CD14-positive monocyte (primary cell): ENCODE results near the gene PPIG. TPM values are rescaled to one million over a fixed set of nuclear protein-coding genes. Genes with fewer than 3 reads are reported as not detected.

Experiments used
- DNase-seq, 3 donors: peaks; one replicate each; pipeline ENCODE4 v3.0.0-alpha.2; 2011 to 2022
- H2AFZ ChIP-seq: 2 replicates; pipeline ENCODE4 v1.6.0; 2012; ENCODE audit warnings: mild to moderate bottlenecking, low read depth, low read length, inconsistent platforms; ENCODE audit not compliant: insufficient read depth, poor library complexity, severe bottlenecking
- H3K27ac ChIP-seq, 2 donors: 1 replicate in 1 of 2; 2 replicates in 1 of 2; pipeline ENCODE4 v1.5.1; 2012 to 2013; ENCODE audit warnings: low read length in 2 of 2, control low read depth in 1 of 2, inconsistent platforms in 1 of 2, low read depth in 1 of 2, mild to moderate bottlenecking in 1 of 2
- H3K27me3 ChIP-seq, 2 donors: one replicate each; pipeline versions ENCODE4 v1.6.0 to v1.6.1; 2011 to 2013; ENCODE audit warnings: low read length in 2 of 2; ENCODE audit not compliant: control insufficient read depth in 2 of 2, insufficient read depth in 2 of 2
- H3K36me3 ChIP-seq, 2 donors: replicated peaks in 1 of 2; 1 replicate in 1 of 2; 2 replicates in 1 of 2; pipeline versions ENCODE4 v1.5.1 to v1.6.1; 2012 to 2013; ENCODE audit warnings: low read length in 2 of 2, control low read depth in 1 of 2, inconsistent platforms in 1 of 2, mild to moderate bottlenecking in 1 of 2; ENCODE audit not compliant: insufficient read depth in 2 of 2, control insufficient read depth in 1 of 2
- H3K4me1 ChIP-seq, 2 donors: 1 replicate in 1 of 2; 2 replicates in 1 of 2; pipeline versions ENCODE4 v1.5.1 to v1.6.1; 2012 to 2013; ENCODE audit warnings: low read length in 2 of 2, control low read depth in 1 of 2, inconsistent platforms in 1 of 2, mild to moderate bottlenecking in 1 of 2, moderate library complexity in 1 of 2; ENCODE audit not compliant: insufficient read depth in 2 of 2, control insufficient read depth in 1 of 2
- H3K4me2 ChIP-seq: replicated peaks from 2 replicates; pipeline ENCODE3; 2012; ENCODE audit warnings: low read length, moderate library complexity, mild to moderate bottlenecking; ENCODE audit not compliant: poor library complexity, severe bottlenecking; ENCODE audit errors: extremely low read depth
- H3K4me3 ChIP-seq, 3 experiments: fragments of 200-600 bp in 1 of 3; sonication (generic) in 1 of 3; replicated peaks in 1 of 3; 1 replicate in 2 of 3; 2 replicates in 1 of 3; pipeline ENCODE4 v1.5.1; 2011 to 2013; ENCODE audit warnings: low read length in 3 of 3, mild to moderate bottlenecking in 3 of 3, control low read depth in 2 of 3, low read depth in 2 of 3, inconsistent platforms in 1 of 3, moderate library complexity in 1 of 3
- H3K79me2 ChIP-seq: 2 replicates; pipeline ENCODE4 v1.6.0; 2012; ENCODE audit warnings: mild to moderate bottlenecking, control low read depth, inconsistent platforms, low read length, moderate library complexity; ENCODE audit not compliant: insufficient read depth
- H3K9ac ChIP-seq: 2 replicates; pipeline ENCODE4 v1.6.0; 2017; ENCODE audit warnings: low read length, mild to moderate bottlenecking; ENCODE audit not compliant: insufficient read depth, poor library complexity, severe bottlenecking
- H3K9me3 ChIP-seq, 2 donors: replicated peaks in 1 of 2; 1 replicate in 1 of 2; 2 replicates in 1 of 2; pipeline versions ENCODE4 v1.5.1 to v1.6.1; 2012 to 2013; ENCODE audit warnings: low read length in 2 of 2, control low read depth in 1 of 2; ENCODE audit not compliant: control insufficient read depth in 1 of 2, insufficient read depth in 1 of 2
- H4K20me1 ChIP-seq: 2 replicates; pipeline ENCODE4 v1.6.0; 2012; ENCODE audit warnings: mild to moderate bottlenecking, low read length, control low read depth, moderate library complexity; ENCODE audit not compliant: insufficient read depth
- H3K27ac Mint-ChIP-seq, 7 donors: one replicate each; pipeline ENCODE4 v1.8.0; 2020; ENCODE audit warnings: mild to moderate bottlenecking in 7 of 7, mixed read lengths in 7 of 7, moderate library complexity in 6 of 7, inconsistent platforms in 2 of 7
- H3K27me3 Mint-ChIP-seq, 3 donors: one replicate each; pipeline ENCODE4 v1.8.0; 2021 to 2022; ENCODE audit warnings: low read depth in 3 of 3, mild to moderate bottlenecking in 3 of 3, mixed read lengths in 3 of 3, moderate library complexity in 3 of 3, inconsistent platforms in 1 of 3
- H3K36me3 Mint-ChIP-seq, 2 donors: one replicate each; pipeline ENCODE4 v1.8.0; 2020; ENCODE audit warnings: mixed read lengths in 2 of 2, inconsistent platforms in 1 of 2, mild to moderate bottlenecking in 1 of 2
- H3K4me1 Mint-ChIP-seq: one replicate; pipeline ENCODE4 v1.8.0; 2020; ENCODE audit warnings: mild to moderate bottlenecking, mixed read lengths
- H3K4me3 Mint-ChIP-seq, 2 donors: one replicate each; pipeline ENCODE4 v1.8.0; 2020; ENCODE audit warnings: mild to moderate bottlenecking in 2 of 2, mixed read lengths in 2 of 2, moderate library complexity in 1 of 2
- H3K9me3 Mint-ChIP-seq, 7 donors: one replicate each; pipeline ENCODE4 v1.8.0; 2020 to 2022; ENCODE audit warnings: mixed read lengths in 7 of 7, mild to moderate bottlenecking in 6 of 7, moderate library complexity in 6 of 7, inconsistent platforms in 2 of 7
- whole genome bisulfite sequencing: methylation state at CpG from one replicate; pipeline ENCODE4 v1.1.5; 2013; ENCODE audit warnings: missing lambda C conversion rate; ENCODE audit not compliant: insufficient coverage; 5-methylcytosine and 5-hydroxymethylcytosine counted together
- intact Hi-C, 2 donors: fragments of 100-400 bp; cut with micrococcal nuclease; formaldehyde crosslinking; loops; one replicate each; pipeline versions ENCODE4 v1.15.0 to v1.15.1; 2023
- polyA plus RNA-seq, 3 donors: library from polyadenylated mRNA; depleted of rRNA in 1 of 3; unstranded in 2 of 3; stranded (reverse) in 1 of 3; fragments of 300-500 nt in 2 of 3; fragments of >200 nt in 1 of 3; fragmentation: Illumina TruSeq in 2 of 3; gene quantifications; 1 replicate in 2 of 3; 2 replicates in 1 of 3; pipeline ENCODE4 v1.2.3, GENCODE V29; 2012 to 2021
- TF ChIP-seq, protein P1 (sequence below): fragments of 200-600 bp; IDR thresholded peaks from one replicate; pipeline ENCODE4 v1.8.0; 2022; ENCODE audit warnings: antibody characterized with exemption, mild to moderate bottlenecking

Gene PPIG
- polyA plus RNA-seq, 3 donors, result 21.0 to 34.4 (median 21.3) TPM

DNA sequence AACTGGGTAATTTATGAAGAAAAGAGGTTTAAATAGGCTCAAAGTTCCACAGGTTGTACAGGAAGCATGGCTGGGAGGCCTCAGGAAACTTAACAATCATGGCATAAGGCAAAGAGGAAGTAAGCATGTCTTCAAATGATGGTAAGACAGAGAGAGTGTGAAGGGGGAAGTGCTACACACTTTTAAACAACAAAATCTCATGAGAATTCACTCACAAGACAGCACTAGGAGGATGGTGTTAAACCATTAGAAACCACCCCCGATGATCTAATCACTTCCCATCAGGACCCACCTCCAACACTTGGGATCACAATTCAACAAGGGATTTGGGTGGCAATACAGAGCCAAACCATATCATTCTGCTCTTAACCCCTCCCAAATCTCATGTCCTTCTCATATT lies 75.2 kb downstream of the PPIG start:
- Histone ChIP-seq H3K9ac (no peak overlapping the region), H3K36me3 (no peaks in the 10 kb centered on the region), H3K9me3 (no peaks in the 10 kb centered on the region), H3K27me3 (no peaks in the 10 kb centered on the region), H3K79me2 (no peaks in the 10 kb centered on the region), H3K27ac (no peak overlapping the region), H4K20me1 (no peaks in the 10 kb centered on the region), H3K4me2 (no peak overlapping the region), H3K4me1 (peaks cover 0 to 4% of the 10 kb centered on the region in 2 donors), H3K4me3 (no peak overlapping the region), H2AFZ (no peak overlapping the region)
- Mint-ChIP-seq H3K27me3 (peaks cover 3 to 7% (median 4%) of the 10 kb centered on the region in 3 donors), H3K27ac (peak overlapping the region in 2 of 7 donors; percentile 14 to 60), H3K9me3 (peaks cover 0 to 3% (median 0%) of the 10 kb centered on the region in 7 donors), H3K4me1 (peaks cover 10% of the 10 kb centered on the region), H3K4me3 (no peak overlapping the region), H3K36me3 (no peaks in the 10 kb centered on the region)
- TF ChIP-seq, protein P1, sequence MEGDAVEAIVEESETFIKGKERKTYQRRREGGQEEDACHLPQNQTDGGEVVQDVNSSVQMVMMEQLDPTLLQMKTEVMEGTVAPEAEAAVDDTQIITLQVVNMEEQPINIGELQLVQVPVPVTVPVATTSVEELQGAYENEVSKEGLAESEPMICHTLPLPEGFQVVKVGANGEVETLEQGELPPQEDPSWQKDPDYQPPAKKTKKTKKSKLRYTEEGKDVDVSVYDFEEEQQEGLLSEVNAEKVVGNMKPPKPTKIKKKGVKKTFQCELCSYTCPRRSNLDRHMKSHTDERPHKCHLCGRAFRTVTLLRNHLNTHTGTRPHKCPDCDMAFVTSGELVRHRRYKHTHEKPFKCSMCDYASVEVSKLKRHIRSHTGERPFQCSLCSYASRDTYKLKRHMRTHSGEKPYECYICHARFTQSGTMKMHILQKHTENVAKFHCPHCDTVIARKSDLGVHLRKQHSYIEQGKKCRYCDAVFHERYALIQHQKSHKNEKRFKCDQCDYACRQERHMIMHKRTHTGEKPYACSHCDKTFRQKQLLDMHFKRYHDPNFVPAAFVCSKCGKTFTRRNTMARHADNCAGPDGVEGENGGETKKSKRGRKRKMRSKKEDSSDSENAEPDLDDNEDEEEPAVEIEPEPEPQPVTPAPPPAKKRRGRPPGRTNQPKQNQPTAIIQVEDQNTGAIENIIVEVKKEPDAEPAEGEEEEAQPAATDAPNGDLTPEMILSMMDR, result no peak
- DNase-seq, result peak; percentile 13 to 39 (median 29)
- 44% methylated on average over 1 of the region's 1 CpG for WGBS
- intact Hi-C loops, result no loop called here

DNA sequence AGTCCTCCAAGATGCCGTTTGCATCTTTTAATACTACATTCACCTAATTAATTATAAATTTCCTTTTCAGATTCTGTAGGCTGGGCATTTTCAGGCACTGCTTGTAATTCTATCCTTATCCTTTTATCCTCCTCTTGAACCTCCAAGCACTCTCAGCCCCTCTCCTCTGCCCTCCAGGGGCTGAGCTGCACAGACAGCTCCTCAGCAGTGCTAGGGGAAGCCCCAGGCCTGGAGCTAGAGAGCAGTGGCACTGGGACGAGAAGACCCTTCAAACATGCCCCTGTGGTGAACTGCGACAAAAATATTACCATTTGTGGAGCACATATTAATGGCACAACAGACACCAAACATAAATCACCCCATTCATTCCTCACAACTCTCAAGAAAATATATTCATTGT lies 77.1 kb downstream of the PPIG start:
- Mint-ChIP-seq H3K27ac (no peak overlapping the region), H3K27me3 (peaks cover under 1 to 6% (median 2%) of the 10 kb centered on the region in 3 donors), H3K4me1 (peaks cover 13% of the 10 kb centered on the region), H3K4me3 (no peak overlapping the region), H3K36me3 (no peaks in the 10 kb centered on the region), H3K9me3 (no peaks in the 10 kb centered on the region)
- H3K9me3 ChIP-seq, result no peaks in the 10 kb centered on the region
- H3K27me3 ChIP-seq, result no peaks in the 10 kb centered on the region
- H3K79me2 ChIP-seq, result no peaks in the 10 kb centered on the region
- no peak overlapping the region for H3K4me2 ChIP-seq
- TF ChIP-seq, protein P1, result no peak
- H3K27ac ChIP-seq, result no peak overlapping the region
- H3K36me3 ChIP-seq, result no peaks in the 10 kb centered on the region
- 83% methylated on average over 3 of the region's 3 CpGs for WGBS
- H3K9ac ChIP-seq, result no peak overlapping the region
- DNase-seq, result no peak
- no peak overlapping the region for H3K4me3 ChIP-seq
- intact Hi-C loops, result no loop called here
- peaks cover 0 to 4% of the 10 kb centered on the region in 2 donors for H3K4me1 ChIP-seq
- H4K20me1 ChIP-seq, result no peaks in the 10 kb centered on the region
- H2AFZ ChIP-seq, result no peak overlapping the region
